ENCODE data around the gene PLA2R1. TPM values are rescaled to one million over a fixed set of nuclear protein-coding genes. Genes with fewer than 3 reads are reported as not detected.

PLA2R1 gene
- total and polyA plus RNA-seq, 10 of the 15 experiments (the other 5 are each of a cell fraction or from before 2014, with no cell fraction given): 0.01 to 0.05 (median 0.02) TPM; not detected in 6

DNA sequence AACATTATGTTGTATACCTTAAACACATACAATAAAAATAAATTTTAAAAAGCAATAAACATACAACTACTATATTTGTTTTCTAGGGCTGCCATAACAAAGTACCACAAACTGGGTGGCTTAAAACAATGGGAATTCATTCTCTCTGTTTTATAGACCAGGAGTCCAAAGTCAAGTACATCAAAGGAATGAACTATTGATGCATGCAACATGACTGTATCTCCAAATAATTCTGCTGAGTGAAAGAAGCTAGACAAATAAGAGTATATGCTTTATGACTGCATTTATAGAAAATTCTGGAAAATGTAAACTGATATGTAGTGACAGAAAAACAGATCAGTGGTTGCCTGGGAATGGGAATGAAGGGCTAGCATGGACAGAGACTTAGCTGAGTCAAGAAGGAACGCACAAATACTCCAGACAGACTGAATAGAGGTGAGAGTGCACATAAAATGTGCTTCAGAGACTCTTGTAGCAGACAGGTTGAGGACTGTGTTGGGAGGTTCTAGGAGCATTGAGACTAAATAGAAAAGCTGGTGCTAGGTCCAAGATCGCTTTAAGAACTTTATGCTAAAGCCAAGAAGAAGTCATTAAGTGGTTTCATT, 11.0 kb upstream of the PLA2R1 start:
- H3K27me3 ChIP-seq (replicated peaks in 1 of 2; ENCODE audit: control insufficient read depth in 2 of 2, insufficient read depth in 2 of 2, low read length in 1 of 2): peaks cover 0 to 2% of the 10 kb centered on the region in 2 experiments; a peak in 1 of 4 replicates
- ATAC-seq (no peak), FAIRE-seq (no peak), DNase-seq (ENCODE audit: low read depth, low spot score) (no peak)
- TF ChIP-seq, protein P1, sequence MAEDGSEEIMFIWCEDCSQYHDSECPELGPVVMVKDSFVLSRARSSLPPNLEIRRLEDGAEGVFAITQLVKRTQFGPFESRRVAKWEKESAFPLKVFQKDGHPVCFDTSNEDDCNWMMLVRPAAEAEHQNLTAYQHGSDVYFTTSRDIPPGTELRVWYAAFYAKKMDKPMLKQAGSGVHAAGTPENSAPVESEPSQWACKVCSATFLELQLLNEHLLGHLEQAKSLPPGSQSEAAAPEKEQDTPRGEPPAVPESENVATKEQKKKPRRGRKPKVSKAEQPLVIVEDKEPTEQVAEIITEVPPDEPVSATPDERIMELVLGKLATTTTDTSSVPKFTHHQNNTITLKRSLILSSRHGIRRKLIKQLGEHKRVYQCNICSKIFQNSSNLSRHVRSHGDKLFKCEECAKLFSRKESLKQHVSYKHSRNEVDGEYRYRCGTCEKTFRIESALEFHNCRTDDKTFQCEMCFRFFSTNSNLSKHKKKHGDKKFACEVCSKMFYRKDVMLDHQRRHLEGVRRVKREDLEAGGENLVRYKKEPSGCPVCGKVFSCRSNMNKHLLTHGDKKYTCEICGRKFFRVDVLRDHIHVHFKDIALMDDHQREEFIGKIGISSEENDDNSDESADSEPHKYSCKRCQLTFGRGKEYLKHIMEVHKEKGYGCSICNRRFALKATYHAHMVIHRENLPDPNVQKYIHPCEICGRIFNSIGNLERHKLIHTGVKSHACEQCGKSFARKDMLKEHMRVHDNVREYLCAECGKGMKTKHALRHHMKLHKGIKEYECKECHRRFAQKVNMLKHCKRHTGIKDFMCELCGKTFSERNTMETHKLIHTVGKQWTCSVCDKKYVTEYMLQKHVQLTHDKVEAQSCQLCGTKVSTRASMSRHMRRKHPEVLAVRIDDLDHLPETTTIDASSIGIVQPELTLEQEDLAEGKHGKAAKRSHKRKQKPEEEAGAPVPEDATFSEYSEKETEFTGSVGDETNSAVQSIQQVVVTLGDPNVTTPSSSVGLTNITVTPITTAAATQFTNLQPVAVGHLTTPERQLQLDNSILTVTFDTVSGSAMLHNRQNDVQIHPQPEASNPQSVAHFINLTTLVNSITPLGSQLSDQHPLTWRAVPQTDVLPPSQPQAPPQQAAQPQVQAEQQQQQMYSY (CRISPR knock-in tag; IDR thresholded peaks at IDR 0.05): no peak
- no peak for TF ChIP-seq EED (IDR thresholded peaks at IDR 0.05; ENCODE audit: low read depth)
- TF ChIP-seq KAT2A (conservative IDR thresholded peaks at IDR 0.05; ENCODE audit: control insufficient read depth, low read depth, low read length): no peak
- TF ChIP-seq ZNF274 (IDR thresholded peaks at IDR 0.05; ENCODE audit: insufficient read depth, insufficient read length): no peak
- no peak for TF ChIP-seq SMAD1 (IDR thresholded peaks at IDR 0.05; ENCODE audit: low read depth, partially characterized antibody)
- TF ChIP-seq, protein P2, sequence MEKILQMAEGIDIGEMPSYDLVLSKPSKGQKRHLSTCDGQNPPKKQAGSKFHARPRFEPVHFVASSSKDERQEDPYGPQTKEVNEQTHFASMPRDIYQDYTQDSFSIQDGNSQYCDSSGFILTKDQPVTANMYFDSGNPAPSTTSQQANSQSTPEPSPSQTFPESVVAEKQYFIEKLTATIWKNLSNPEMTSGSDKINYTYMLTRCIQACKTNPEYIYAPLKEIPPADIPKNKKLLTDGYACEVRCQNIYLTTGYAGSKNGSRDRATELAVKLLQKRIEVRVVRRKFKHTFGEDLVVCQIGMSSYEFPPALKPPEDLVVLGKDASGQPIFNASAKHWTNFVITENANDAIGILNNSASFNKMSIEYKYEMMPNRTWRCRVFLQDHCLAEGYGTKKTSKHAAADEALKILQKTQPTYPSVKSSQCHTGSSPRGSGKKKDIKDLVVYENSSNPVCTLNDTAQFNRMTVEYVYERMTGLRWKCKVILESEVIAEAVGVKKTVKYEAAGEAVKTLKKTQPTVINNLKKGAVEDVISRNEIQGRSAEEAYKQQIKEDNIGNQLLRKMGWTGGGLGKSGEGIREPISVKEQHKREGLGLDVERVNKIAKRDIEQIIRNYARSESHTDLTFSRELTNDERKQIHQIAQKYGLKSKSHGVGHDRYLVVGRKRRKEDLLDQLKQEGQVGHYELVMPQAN (conservative IDR thresholded peaks at IDR 0.05): no peak
- TF ChIP-seq RB1 (IDR thresholded peaks at IDR 0.05; ENCODE audit: borderline replicate concordance): no peak
- TF ChIP-seq SUZ12 (IDR thresholded peaks at IDR 0.05; ENCODE audit: unreplicated experiment): no peak
- no peak for TF ChIP-seq EGR1 (IDR thresholded peaks at IDR 0.05; ENCODE audit: borderline replicate concordance in 1 of 2, low read depth in 2 of 2, low read length in 2 of 2)
- SMC1A ChIA-PET (ENCODE audit: uncharacterized antibody, unreplicated experiment): no interaction called here
- in situ Hi-C loops (cut with MboI) (no loop called here), intact Hi-C loops (cut with micrococcal nuclease; ENCODE audit: unreplicated experiment) (no loop called here)
- POLR2A ChIA-PET: no interaction called here
- no peak overlapping the region for H3K9ac ChIP-seq (ENCODE audit: control insufficient read depth, insufficient read depth, low read length)
- peaks cover 2% of the 10 kb centered on the region; the same call in 1 of the 2 replicates for H4K20me1 ChIP-seq (ENCODE audit: control insufficient read depth, insufficient read depth)
- H3K4me1 ChIP-seq (ENCODE audit: control insufficient read depth, insufficient read depth, low read length): no peaks in the 10 kb centered on the region
- H3K36me3 ChIP-seq (ENCODE audit: control insufficient read depth in 2 of 2, insufficient read depth in 2 of 2, low read length in 1 of 2): no peaks in the 10 kb centered on the region
- no peak overlapping the region for H3K4me2 ChIP-seq (ENCODE audit: control insufficient read depth, insufficient read depth)
- RAD21 ChIA-PET (ENCODE audit: unreplicated experiment): no interaction called here
- BruUV-seq (replicated peaks): no TSS peak
- CTCF ChIA-PET: interaction anchor here (2.1 kb wide), 1 partner anchor 11 kb away, joined by 5 read pairs; no protein-coding TSS in a partner anchor
- H3K4me3 ChIP-seq: no peak overlapping the region
- no peak overlapping the region for H2AFZ ChIP-seq (ENCODE audit: control insufficient read depth, low read depth, low read length)
- no peaks in the 10 kb centered on the region; the same call in 2 of the 3 replicates for H3K9me3 ChIP-seq (replicated peaks; ENCODE audit: control insufficient read depth, insufficient read depth, low read length)
- H3K27ac ChIP-seq (ENCODE audit: control insufficient read depth, insufficient read depth): no peak overlapping the region
- no peaks in the 10 kb centered on the region for H3K79me2 ChIP-seq (ENCODE audit: control insufficient read depth, insufficient read depth, low read length)
- 0% methylated on average over 2 of the region's 2 CpGs for WGBS (ENCODE audit: insufficient coverage, insufficient replicate concordance, low lambda C conversion rate, missing lambda C conversion rate)
